ENCODE results near the gene CCNYL1. TPM values are rescaled to one million over a fixed set of nuclear protein-coding genes. Genes with fewer than 3 reads are reported as not detected.

CCNYL1 gene
- total and polyA plus RNA-seq, 12 donors, result 2.0 to 13.3 (median 6.6) TPM

GRCh38 chr2:207697411-207697810 is 14.0 kb upstream of the CCNYL1 start:
- Histone ChIP-seq H3K9me3 (replicated peaks in 1 of 3) (no peaks in the 10 kb centered on the region), H3K4me1 (replicated peaks in 1 of 2) (no peaks in the 10 kb centered on the region), H3K36me3 (replicated peaks in 1 of 2) (no peaks in the 10 kb centered on the region), H3K27me3 (no peaks in the 10 kb centered on the region), H3K27ac (no peak overlapping the region), H3K4me3 (no peak overlapping the region)
- TF ChIP-seq CTCF (IDR thresholded peaks at IDR 0.05) (no peak), POLR2A (IDR thresholded peaks at IDR 0.05) (no peak)
- intact Hi-C loops (cut with DNase I), result no loop called here
- 74 to 93% (median 82%) methylated on average over 1 of the region's 1 CpG for WGBS, 4 donors
- no peak for DNase-seq

- Histone ChIP-seq H3K4me1 (replicated peaks in 1 of 2) (no peaks in the 10 kb centered on the region), H3K27me3 (no peaks in the 10 kb centered on the region), H3K9me3 (replicated peaks in 1 of 3) (no peaks in the 10 kb centered on the region), H3K27ac (no peak overlapping the region), H3K4me3 (no peak overlapping the region), H3K36me3 (replicated peaks in 1 of 2) (no peaks in the 10 kb centered on the region)
- DNase-seq, result no peak
- TF ChIP-seq POLR2A (IDR thresholded peaks at IDR 0.05), result no peak
- TF ChIP-seq CTCF (IDR thresholded peaks at IDR 0.05), result no peak
- WGBS, 4 donors, result 80 to 92% (median 84%) methylated on average over 5 of the region's 5 CpGs
- intact Hi-C loops (cut with DNase I), result no loop called here
These were observed 13.1 kb upstream of the CCNYL1 start for GRCh38 chr2:207698301-207698700.

GRCh38 chr2:207704078-207704477 is 7.4 kb upstream of the CCNYL1 start:
- H3K27ac ChIP-seq, result no peak overlapping the region
- H3K36me3 ChIP-seq (replicated peaks in 1 of 2), result no peaks in the 10 kb centered on the region
- 69 to 80% (median 72%) methylated on average over 3 of the region's 3 CpGs for WGBS, 4 donors
- H3K4me1 ChIP-seq (replicated peaks in 1 of 2), result no peaks in the 10 kb centered on the region
- H3K4me3 ChIP-seq, result no peak overlapping the region
- H3K9me3 ChIP-seq (replicated peaks in 1 of 3), result no peaks in the 10 kb centered on the region
- no peaks in the 10 kb centered on the region for H3K27me3 ChIP-seq
- intact Hi-C loops (cut with DNase I), result no loop called here
- no peak for TF ChIP-seq CTCF (IDR thresholded peaks at IDR 0.05)
- no peak for TF ChIP-seq POLR2A (IDR thresholded peaks at IDR 0.05)
- no peak for DNase-seq

GRCh38 chr2:207704671-207705070 is 6.8 kb upstream of the CCNYL1 start:
- intact Hi-C loops (cut with DNase I), result no loop called here

More at GRCh38 chr2:207704671-207705070, 6.8 kb upstream of the CCNYL1 start:
- no peak for DNase-seq
- Histone ChIP-seq H3K9me3 (replicated peaks in 1 of 3) (no peaks in the 10 kb centered on the region), H3K4me3 (no peak overlapping the region), H3K36me3 (replicated peaks in 1 of 2) (no peaks in the 10 kb centered on the region), H3K27me3 (no peaks in the 10 kb centered on the region), H3K27ac (no peak overlapping the region), H3K4me1 (replicated peaks in 1 of 2) (no peaks in the 10 kb centered on the region)
- TF ChIP-seq POLR2A (IDR thresholded peaks at IDR 0.05) (no peak), CTCF (IDR thresholded peaks at IDR 0.05) (no peak)

Measured in adrenal gland (tissue), 12 donors.